Activated CD4-positive, alpha-beta memory T cell treated with anti-CD3 and anti-CD28 coated beads, Interleukin-2, amount 10 ng/mL, durations not matched to agents 7 days and 5 days (primary cell): Measurements from ENCODE around the gene NAPA. TPM values are rescaled to one million over a fixed set of nuclear protein-coding genes. Genes with fewer than 3 reads are reported as not detected.

Experiments
- total RNA-seq, 2 experiments: library from RNA; stranded (reverse); gene quantifications; one replicate each; pipeline ENCODE4 v1.2.3, GENCODE V29; 2021

The NAPA gene
- total RNA-seq, 2 experiments from 2014 or later, result 117 to 119 TPM

Other genes starting within 250 kb of the NAPA start
- 10 to 100 TPM; 12.6 to 13.9 TPM for gene INAFM1, start 240.2 kb downstream of the NAPA start, total RNA-seq
- gene C5AR1, start 205.2 kb downstream of the NAPA start, total RNA-seq, result not detected
- 1 to 10 TPM; 4.7 to 5.5 TPM for gene C5AR2, start 182.9 kb downstream of the NAPA start, total RNA-seq
- gene DHX34, start 165.7 kb downstream of the NAPA start, total RNA-seq, result 10 to 100 TPM; 10.3 to 10.5 TPM
- gene MEIS3, start 95.5 kb downstream of the NAPA start, total RNA-seq, result under 1 TPM in 1 of 2 experiments, not detected in 1; 0.18 TPM
- gene SLC8A2, start 43.2 kb downstream of the NAPA start, total RNA-seq, result not detected
- 1 to 10 TPM; 6.6 to 7.7 TPM for gene KPTN, start 30.8 kb downstream of the NAPA start, total RNA-seq
- under 1 TPM; 0.15 to 0.20 TPM for gene ZNF541, start 58.1 kb upstream of the NAPA start, total RNA-seq
- gene BICRA, start 94.1 kb upstream of the NAPA start, total RNA-seq, result 10 to 100 TPM; 20.2 to 23.3 TPM
- gene EHD2, start 198.4 kb upstream of the NAPA start, total RNA-seq, result not detected
- 100 to 1,000 TPM; 257 to 271 TPM for gene NOP53, start 230.5 kb upstream of the NAPA start, total RNA-seq